ENCODE measurements around the gene CDC14B.
A peak's percentile ranks its signal among the peaks of the same experiment; 100 is the strongest.

The CDC14B gene

DNA sequence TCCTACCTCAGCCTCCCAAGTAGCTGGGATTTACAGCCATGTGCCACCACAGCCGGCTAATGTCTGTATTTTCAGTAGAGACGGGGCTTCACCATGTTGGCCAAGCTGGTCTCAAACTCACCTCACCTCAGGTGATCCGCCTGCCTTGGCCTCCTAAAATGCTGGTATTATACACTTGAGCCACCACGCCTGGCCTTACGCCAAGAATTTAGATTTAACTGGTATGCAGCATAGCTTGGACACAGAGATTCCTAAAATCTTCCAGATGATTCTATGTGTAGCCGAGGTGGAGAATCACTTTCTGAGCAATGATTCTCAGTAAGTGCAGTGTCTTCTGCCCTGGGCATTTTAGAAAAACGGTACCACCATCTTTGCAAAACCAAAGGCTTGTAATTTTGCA lies 95.6 kb downstream of the CDC14B start:
- Histone ChIP-seq H3K4me1 (ENCODE audit: control insufficient read depth, insufficient read depth, low read depth, low read length) (peaks cover 2% of the 10 kb centered on the region), H2BK120ac (ENCODE audit: low read depth, low read length) (no peak overlapping the region), H3K4ac (ENCODE audit: low read depth in 1 of 2, low read length in 2 of 2) (no peak overlapping the region), H2AFZ (ENCODE audit: low read depth, low read length) (no peak overlapping the region), H3K9ac (ENCODE audit: low read length) (no peak overlapping the region), H3K23ac (ENCODE audit: low read length in 2 of 2) (no peak overlapping the region), H2AK5ac (ENCODE audit: low read length, severe bottlenecking) (no peak overlapping the region), H3K27ac (ENCODE audit: low read length, poor library complexity, severe bottlenecking) (no peak overlapping the region), H3K9me3 (ENCODE audit: control insufficient read depth, low read length) (no peaks in the 10 kb centered on the region), H3K36me3 (ENCODE audit: control insufficient read depth in 1 of 2, insufficient read depth in 2 of 2, low read depth in 1 of 2, low read length in 2 of 2) (peaks cover 5 to 69% of the 10 kb centered on the region in 2 experiments), H4K91ac (ENCODE audit: low read length) (no peak overlapping the region), H2BK12ac (ENCODE audit: low read length in 2 of 2) (no peak overlapping the region), H3K14ac (ENCODE audit: low read length in 2 of 2) (no peak overlapping the region), H4K8ac (ENCODE audit: low read length) (no peak overlapping the region), H3K4me2 (ENCODE audit: low read length, poor library complexity, severe bottlenecking) (no peak overlapping the region), H2BK15ac (ENCODE audit: low read depth, poor library complexity, severe bottlenecking) (no peak overlapping the region), H2BK5ac (ENCODE audit: low read depth, low read length, poor library complexity, severe bottlenecking) (no peak overlapping the region), H3K4me3 (ENCODE audit: insufficient read depth in 1 of 2, low read depth in 1 of 2, low read length in 2 of 2) (no peak overlapping the region), H3K18ac (ENCODE audit: low read depth in 1 of 2, low read length in 2 of 2) (no peak overlapping the region), H3K27me3 (ENCODE audit: control insufficient read depth in 1 of 2, insufficient read depth in 1 of 2, low read length in 2 of 2) (no peaks in the 10 kb centered on the region), H3K79me1 (replicated peaks; ENCODE audit: low read length, poor library complexity, severe bottlenecking) (peaks cover 2% of the 10 kb centered on the region)
- DNase-seq = no peak
- WGBS = 96% methylated on average over 7 of the region's 7 CpGs

DNA sequence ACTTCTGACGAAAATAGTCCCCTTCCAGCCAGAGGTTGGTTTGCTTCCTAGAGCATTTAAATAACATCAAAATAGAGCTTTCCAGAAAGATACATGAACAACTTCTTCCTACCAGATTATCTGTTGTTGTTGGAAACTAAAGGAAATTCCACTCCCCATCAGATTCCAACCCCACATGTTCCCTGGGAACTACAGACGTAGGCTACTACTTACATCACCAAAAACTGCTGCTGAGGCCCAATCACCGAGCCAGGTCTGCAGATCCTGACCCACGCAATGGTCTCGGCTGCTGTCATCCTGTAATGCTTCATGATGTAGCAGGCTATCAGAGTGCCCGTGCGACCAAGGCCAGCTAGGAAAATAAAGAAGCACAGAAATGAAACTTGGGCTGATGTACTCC lies 96.3 kb downstream of the CDC14B start:
- H2BK5ac ChIP-seq (ENCODE audit: low read depth, low read length, poor library complexity, severe bottlenecking) = no peak overlapping the region
- no peak overlapping the region for H2AK5ac ChIP-seq (ENCODE audit: low read length, severe bottlenecking)
- no peak overlapping the region for H3K27ac ChIP-seq (ENCODE audit: low read length, poor library complexity, severe bottlenecking)
- H3K18ac ChIP-seq (ENCODE audit: low read depth in 1 of 2, low read length in 2 of 2) = no peak overlapping the region
- no peaks in the 10 kb centered on the region for H3K9me3 ChIP-seq (ENCODE audit: control insufficient read depth, low read length)
- H3K9ac ChIP-seq (ENCODE audit: low read length) = no peak overlapping the region
- H2BK12ac ChIP-seq (ENCODE audit: low read length in 2 of 2) = no peak overlapping the region
- H3K4me3 ChIP-seq (ENCODE audit: insufficient read depth in 1 of 2, low read depth in 1 of 2, low read length in 2 of 2) = no peak overlapping the region
- H3K4me2 ChIP-seq (ENCODE audit: low read length, poor library complexity, severe bottlenecking) = no peak overlapping the region
- H3K4ac ChIP-seq (ENCODE audit: low read depth in 1 of 2, low read length in 2 of 2) = no peak overlapping the region
- no peak overlapping the region for H2BK15ac ChIP-seq (ENCODE audit: low read depth, poor library complexity, severe bottlenecking)
- 96% methylated on average over 6 of the region's 7 CpGs for WGBS
- no peak overlapping the region for H4K91ac ChIP-seq (ENCODE audit: low read length)
- no peak overlapping the region for H3K14ac ChIP-seq (ENCODE audit: low read length in 2 of 2)
- H2AFZ ChIP-seq (ENCODE audit: low read depth, low read length) = no peak overlapping the region
- peaks cover 2% of the 10 kb centered on the region for H3K4me1 ChIP-seq (ENCODE audit: control insufficient read depth, insufficient read depth, low read depth, low read length)
- peaks cover 2% of the 10 kb centered on the region for H3K79me1 ChIP-seq (replicated peaks; ENCODE audit: low read length, poor library complexity, severe bottlenecking)
- H3K27me3 ChIP-seq (ENCODE audit: control insufficient read depth in 1 of 2, insufficient read depth in 1 of 2, low read length in 2 of 2) = no peaks in the 10 kb centered on the region
- DNase-seq = no peak
- H3K36me3 ChIP-seq (ENCODE audit: control insufficient read depth in 1 of 2, insufficient read depth in 2 of 2, low read depth in 1 of 2, low read length in 2 of 2) = peaks cover 5 to 66% of the 10 kb centered on the region in 2 experiments
- H4K8ac ChIP-seq (ENCODE audit: low read length) = no peak overlapping the region
- H3K23ac ChIP-seq (ENCODE audit: low read length in 2 of 2) = no peak overlapping the region
- no peak overlapping the region for H2BK120ac ChIP-seq (ENCODE audit: low read depth, low read length)

DNA sequence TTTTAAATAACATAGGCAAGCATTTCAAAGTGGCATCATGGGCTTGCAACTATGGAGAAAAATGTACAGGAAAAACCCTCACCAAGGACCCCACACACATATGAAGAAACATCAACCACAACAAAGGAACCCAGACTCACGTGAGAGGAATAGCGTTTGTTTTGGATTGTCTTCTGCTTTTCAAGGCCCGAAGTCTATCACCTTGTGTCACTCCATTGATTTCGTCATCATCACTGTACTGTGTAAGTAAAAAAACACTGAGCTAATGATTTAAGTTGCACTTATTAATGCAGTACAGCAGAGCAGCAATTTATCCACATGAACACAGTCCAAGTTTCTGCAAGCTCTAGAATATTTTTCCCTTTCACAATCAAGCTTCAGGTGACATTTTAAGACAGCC lies 97.3 kb downstream of the CDC14B start:
- Histone ChIP-seq H2BK120ac (ENCODE audit: low read depth, low read length) (no peak overlapping the region), H3K18ac (ENCODE audit: low read depth in 1 of 2, low read length in 2 of 2) (no peak overlapping the region), H2BK5ac (ENCODE audit: low read depth, low read length, poor library complexity, severe bottlenecking) (no peak overlapping the region), H3K27me3 (ENCODE audit: control insufficient read depth in 1 of 2, insufficient read depth in 1 of 2, low read length in 2 of 2) (no peaks in the 10 kb centered on the region), H2AFZ (ENCODE audit: low read depth, low read length) (no peak overlapping the region), H3K27ac (ENCODE audit: low read length, poor library complexity, severe bottlenecking) (no peak overlapping the region), H3K4me2 (ENCODE audit: low read length, poor library complexity, severe bottlenecking) (no peak overlapping the region), H4K8ac (ENCODE audit: low read length) (no peak overlapping the region), H3K4me1 (ENCODE audit: control insufficient read depth, insufficient read depth, low read depth, low read length) (peaks cover 2% of the 10 kb centered on the region), H2AK5ac (ENCODE audit: low read length, severe bottlenecking) (no peak overlapping the region), H2BK12ac (ENCODE audit: low read length in 2 of 2) (no peak overlapping the region), H3K14ac (ENCODE audit: low read length in 2 of 2) (no peak overlapping the region), H3K23ac (ENCODE audit: low read length in 2 of 2) (no peak overlapping the region), H3K36me3 (ENCODE audit: control insufficient read depth in 1 of 2, insufficient read depth in 2 of 2, low read depth in 1 of 2, low read length in 2 of 2) (peaks cover 8 to 66% of the 10 kb centered on the region in 2 experiments), H3K4me3 (ENCODE audit: insufficient read depth in 1 of 2, low read depth in 1 of 2, low read length in 2 of 2) (no peak overlapping the region), H3K9ac (ENCODE audit: low read length) (no peak overlapping the region), H3K9me3 (ENCODE audit: control insufficient read depth, low read length) (no peaks in the 10 kb centered on the region), H3K79me1 (replicated peaks; ENCODE audit: low read length, poor library complexity, severe bottlenecking) (peaks cover 2% of the 10 kb centered on the region), H2BK15ac (ENCODE audit: low read depth, poor library complexity, severe bottlenecking) (no peak overlapping the region), H3K4ac (ENCODE audit: low read depth in 1 of 2, low read length in 2 of 2) (no peak overlapping the region), H4K91ac (ENCODE audit: low read length) (no peak overlapping the region)
- 100% methylated on average over 2 of the region's 4 CpGs for whole genome bisulfite sequencing
- DNase-seq = no peak

DNA sequence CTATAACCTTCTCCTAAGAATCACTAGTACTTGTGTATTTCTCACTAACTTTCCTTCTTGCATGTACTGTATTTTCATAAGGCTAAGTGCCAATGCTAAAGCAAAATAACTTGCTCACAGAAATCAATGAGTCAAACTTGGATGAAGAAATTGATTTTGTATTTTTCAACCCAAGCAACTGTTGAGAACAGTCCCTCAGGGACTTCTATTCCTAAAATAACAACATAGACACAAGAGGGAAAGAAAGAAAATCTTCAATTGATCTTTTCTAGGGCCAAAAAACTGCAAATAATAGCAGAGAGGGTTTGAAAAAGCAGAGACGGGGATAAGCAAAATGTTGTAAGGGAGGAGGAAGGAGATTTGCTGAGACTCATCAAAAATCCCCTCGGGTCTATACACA lies 99.9 kb downstream of the CDC14B start:
- no peak overlapping the region for H3K18ac ChIP-seq (ENCODE audit: low read depth in 1 of 2, low read length in 2 of 2)
- 83% methylated on average over 1 of the region's 2 CpGs for WGBS
- no peak overlapping the region for H2BK15ac ChIP-seq (ENCODE audit: low read depth, poor library complexity, severe bottlenecking)
- H3K4me3 ChIP-seq (ENCODE audit: insufficient read depth in 1 of 2, low read depth in 1 of 2, low read length in 2 of 2) = no peak overlapping the region
- no peaks in the 10 kb centered on the region for H3K9me3 ChIP-seq (ENCODE audit: control insufficient read depth, low read length)
- no peak overlapping the region for H4K8ac ChIP-seq (ENCODE audit: low read length)
- no peak overlapping the region for H4K91ac ChIP-seq (ENCODE audit: low read length)
- peaks cover 1% of the 10 kb centered on the region for H3K79me1 ChIP-seq (replicated peaks; ENCODE audit: low read length, poor library complexity, severe bottlenecking)
- H2BK120ac ChIP-seq (ENCODE audit: low read depth, low read length) = no peak overlapping the region
- H2BK12ac ChIP-seq (ENCODE audit: low read length in 2 of 2) = no peak overlapping the region
- no peak overlapping the region for H3K23ac ChIP-seq (ENCODE audit: low read length in 2 of 2)
- no peak overlapping the region for H3K4me2 ChIP-seq (ENCODE audit: low read length, poor library complexity, severe bottlenecking)
- DNase-seq = no peak
- peaks cover 2% of the 10 kb centered on the region for H3K4me1 ChIP-seq (ENCODE audit: control insufficient read depth, insufficient read depth, low read depth, low read length)
- H3K27me3 ChIP-seq (ENCODE audit: control insufficient read depth in 1 of 2, insufficient read depth in 1 of 2, low read length in 2 of 2) = no peaks in the 10 kb centered on the region
- H3K36me3 ChIP-seq (ENCODE audit: control insufficient read depth in 1 of 2, insufficient read depth in 2 of 2, low read depth in 1 of 2, low read length in 2 of 2) = peaks cover 8 to 48% of the 10 kb centered on the region in 2 experiments
- no peak overlapping the region for H2AFZ ChIP-seq (ENCODE audit: low read depth, low read length)
- H3K9ac ChIP-seq (ENCODE audit: low read length) = peak overlapping the region; percentile 83
- no peak overlapping the region for H3K14ac ChIP-seq (ENCODE audit: low read length in 2 of 2)
- no peak overlapping the region for H2AK5ac ChIP-seq (ENCODE audit: low read length, severe bottlenecking)
- H3K4ac ChIP-seq (ENCODE audit: low read depth in 1 of 2, low read length in 2 of 2) = no peak overlapping the region
- no peak overlapping the region for H3K27ac ChIP-seq (ENCODE audit: low read length, poor library complexity, severe bottlenecking)
- no peak overlapping the region for H2BK5ac ChIP-seq (ENCODE audit: low read depth, low read length, poor library complexity, severe bottlenecking)
